ENCODE data around the gene MICAL1.

Gene MICAL1

DNA sequence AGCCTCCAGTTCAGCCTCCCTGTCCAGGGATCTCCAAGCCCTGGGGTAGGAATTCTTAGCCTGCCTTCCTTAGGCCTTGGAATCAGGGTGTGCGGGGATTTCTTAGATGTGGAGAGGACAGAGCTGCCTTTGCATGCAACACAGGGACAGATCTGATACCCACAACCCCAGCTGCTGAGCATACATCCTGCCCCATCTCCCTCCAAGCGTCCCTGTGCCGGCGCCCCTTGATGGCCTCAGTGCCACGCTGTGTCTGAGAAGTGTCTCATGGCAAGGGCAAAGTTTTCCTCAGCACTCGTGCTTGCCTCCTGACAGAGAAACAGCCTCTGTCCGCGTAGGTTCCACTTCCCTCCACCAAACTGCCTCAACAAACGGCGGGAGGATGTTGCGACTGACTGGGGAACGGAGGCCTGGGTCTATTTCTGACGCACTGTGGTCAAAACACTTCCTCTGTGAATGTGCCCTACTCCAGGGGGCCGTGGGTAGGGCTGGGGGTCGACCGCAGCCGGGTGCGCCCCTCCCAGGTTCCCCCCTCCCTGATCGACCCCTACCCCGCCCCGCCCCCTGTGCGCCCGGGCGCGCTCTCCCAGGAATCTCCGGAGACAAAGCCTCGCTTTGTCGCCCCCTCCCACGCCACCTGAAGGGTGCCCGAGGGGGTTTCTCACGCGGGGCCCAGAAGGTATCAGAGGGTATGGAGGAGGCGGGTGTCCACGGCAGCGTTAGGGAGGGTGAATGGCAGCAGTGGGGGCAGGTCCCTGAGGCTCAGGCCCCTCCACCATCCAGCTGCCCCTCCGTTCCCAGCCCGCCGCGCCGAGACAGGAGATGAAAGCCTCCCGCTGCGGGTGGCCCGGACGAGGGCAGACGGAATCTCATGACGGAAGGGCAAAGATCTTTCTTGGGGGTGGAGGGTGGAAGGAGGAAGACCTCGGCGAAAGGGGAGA is 806 bp downstream of the MICAL1 start:
- peak overlapping the region; percentile 90 for H3K4me3 ChIP-seq (ENCODE audit: control insufficient read depth, low read depth, low read length)
- no peak for DNase-seq (ENCODE audit: low read depth)
- TF ChIP-seq, protein P1, sequence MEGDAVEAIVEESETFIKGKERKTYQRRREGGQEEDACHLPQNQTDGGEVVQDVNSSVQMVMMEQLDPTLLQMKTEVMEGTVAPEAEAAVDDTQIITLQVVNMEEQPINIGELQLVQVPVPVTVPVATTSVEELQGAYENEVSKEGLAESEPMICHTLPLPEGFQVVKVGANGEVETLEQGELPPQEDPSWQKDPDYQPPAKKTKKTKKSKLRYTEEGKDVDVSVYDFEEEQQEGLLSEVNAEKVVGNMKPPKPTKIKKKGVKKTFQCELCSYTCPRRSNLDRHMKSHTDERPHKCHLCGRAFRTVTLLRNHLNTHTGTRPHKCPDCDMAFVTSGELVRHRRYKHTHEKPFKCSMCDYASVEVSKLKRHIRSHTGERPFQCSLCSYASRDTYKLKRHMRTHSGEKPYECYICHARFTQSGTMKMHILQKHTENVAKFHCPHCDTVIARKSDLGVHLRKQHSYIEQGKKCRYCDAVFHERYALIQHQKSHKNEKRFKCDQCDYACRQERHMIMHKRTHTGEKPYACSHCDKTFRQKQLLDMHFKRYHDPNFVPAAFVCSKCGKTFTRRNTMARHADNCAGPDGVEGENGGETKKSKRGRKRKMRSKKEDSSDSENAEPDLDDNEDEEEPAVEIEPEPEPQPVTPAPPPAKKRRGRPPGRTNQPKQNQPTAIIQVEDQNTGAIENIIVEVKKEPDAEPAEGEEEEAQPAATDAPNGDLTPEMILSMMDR (conservative IDR thresholded peaks at IDR 0.05; ENCODE audit: control insufficient read depth, insufficient read depth, low read depth, low read length), result no peak

DNA sequence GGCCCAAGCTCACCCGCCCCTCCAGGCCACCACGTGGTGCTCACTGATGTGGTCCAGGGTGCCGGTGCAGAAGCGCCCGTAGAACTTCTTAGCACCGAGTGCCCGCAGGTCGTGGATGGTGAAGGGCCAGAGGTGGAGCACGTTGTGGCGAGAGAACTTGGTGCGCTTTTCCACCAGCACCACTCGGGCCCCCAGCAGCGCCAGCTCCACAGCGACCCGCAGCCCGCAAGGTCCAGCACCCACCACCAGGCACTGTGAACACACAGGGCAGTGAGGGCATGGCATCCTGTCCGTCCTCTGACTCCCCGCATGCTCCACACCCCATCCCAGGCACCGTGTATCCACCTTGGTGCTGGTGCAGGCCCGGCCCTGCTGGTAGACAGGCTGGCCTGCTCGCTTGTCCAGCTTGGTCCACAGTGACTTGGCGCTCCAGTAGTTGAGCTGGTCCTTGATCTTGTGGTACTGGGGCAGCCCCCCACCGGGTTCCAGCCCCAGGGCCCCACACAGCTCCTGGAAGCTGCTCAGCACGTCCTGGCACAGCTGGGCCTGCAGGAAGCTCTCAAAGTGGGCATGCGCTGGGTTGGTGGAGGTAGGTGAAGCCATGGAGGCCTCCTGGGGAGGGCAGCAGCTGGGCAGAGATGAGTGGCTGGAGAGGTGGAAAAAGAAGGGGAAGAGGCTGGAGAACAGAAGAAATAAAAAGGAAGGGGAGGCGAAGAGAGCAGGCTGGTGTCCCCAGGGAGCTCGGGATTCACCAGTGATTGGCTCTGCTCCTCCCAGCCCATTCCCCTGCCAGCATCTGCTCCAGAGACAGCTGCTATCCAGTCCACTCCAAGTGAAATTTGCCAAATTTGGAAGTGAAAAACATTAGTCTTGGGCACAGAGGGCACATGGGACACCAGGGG is 1.7 kb downstream of the MICAL1 start:
- TF ChIP-seq, protein P1 (conservative IDR thresholded peaks at IDR 0.05; ENCODE audit: control insufficient read depth, insufficient read depth, low read depth, low read length), result no peak
- no peak for DNase-seq (ENCODE audit: low read depth)
- H3K4me3 ChIP-seq (ENCODE audit: control insufficient read depth, low read depth, low read length), result peak overlapping the region; percentile 90

DNA sequence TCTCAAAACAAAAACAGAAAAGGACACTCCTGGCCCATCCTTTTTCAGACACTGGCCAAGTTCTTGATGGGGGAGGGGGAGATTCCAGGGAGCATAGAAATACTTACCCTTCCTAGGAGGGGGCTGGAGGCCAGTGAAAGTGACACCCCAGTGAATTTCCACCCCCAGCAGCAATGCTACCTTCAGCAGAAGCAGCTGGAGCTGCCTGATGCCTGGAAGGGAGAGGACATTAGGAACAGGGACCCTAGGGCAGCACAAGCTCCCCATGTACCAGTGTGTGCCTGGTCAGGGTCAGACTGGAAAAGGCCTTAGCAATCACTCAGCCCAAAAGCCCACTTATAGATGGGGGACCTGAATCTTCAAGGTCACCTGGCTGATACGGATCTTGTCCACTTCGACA is 2.4 kb downstream of the MICAL1 start:
- TF ChIP-seq, protein P1 (conservative IDR thresholded peaks at IDR 0.05; ENCODE audit: control insufficient read depth, insufficient read depth, low read depth, low read length), result no peak
- DNase-seq (ENCODE audit: low read depth), result no peak
- H3K4me3 ChIP-seq (ENCODE audit: control insufficient read depth, low read depth, low read length), result no peak overlapping the region

DNA sequence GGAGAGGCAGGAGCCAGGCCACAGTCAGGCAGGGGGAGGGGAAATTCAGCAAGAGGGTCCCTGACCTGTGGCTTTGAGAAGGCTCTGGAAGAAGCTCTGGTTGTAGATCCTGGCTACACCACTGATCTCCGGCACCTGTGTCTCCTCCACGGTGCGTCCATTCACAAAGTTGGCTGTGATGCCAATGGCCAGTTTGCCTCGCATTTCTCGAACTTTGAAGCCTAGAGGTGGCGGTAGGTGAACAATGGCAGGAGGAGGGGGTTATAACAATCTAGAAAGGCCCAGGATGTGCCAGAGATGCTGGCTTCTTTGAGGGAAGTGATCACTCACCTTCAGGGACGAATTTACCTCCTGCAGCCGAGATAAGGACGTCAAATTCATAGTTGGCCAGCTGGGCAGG is 3.4 kb downstream of the MICAL1 start:
- no peak overlapping the region for H3K4me3 ChIP-seq (ENCODE audit: control insufficient read depth, low read depth, low read length)
- DNase-seq (ENCODE audit: low read depth), result no peak
- TF ChIP-seq, protein P1 (conservative IDR thresholded peaks at IDR 0.05; ENCODE audit: control insufficient read depth, insufficient read depth, low read depth, low read length), result no peak

DNA sequence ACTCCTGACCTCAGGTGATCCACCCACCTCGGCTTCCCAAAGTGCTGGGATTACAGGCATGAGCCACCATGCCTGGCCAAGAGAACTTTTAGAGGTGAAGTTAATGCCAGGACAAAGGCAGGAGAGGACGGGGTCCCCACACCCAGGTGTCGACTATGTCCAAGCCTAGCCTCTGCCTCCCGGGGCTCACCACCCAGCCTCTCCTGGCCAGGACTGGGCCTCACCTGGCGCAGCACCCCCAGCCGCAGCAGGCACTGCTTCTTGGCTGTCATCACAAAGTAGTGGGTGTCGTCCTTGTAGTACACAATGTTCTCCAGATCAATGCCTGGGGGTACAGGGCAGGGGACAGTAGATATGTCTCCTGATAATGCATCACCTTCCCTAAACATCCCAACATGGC is 4.2 kb downstream of the MICAL1 start:
- H3K4me3 ChIP-seq (ENCODE audit: control insufficient read depth, low read depth, low read length), result no peak overlapping the region
- no peak for DNase-seq (ENCODE audit: low read depth)
- TF ChIP-seq, protein P1 (conservative IDR thresholded peaks at IDR 0.05; ENCODE audit: control insufficient read depth, insufficient read depth, low read depth, low read length), result no peak

DNA sequence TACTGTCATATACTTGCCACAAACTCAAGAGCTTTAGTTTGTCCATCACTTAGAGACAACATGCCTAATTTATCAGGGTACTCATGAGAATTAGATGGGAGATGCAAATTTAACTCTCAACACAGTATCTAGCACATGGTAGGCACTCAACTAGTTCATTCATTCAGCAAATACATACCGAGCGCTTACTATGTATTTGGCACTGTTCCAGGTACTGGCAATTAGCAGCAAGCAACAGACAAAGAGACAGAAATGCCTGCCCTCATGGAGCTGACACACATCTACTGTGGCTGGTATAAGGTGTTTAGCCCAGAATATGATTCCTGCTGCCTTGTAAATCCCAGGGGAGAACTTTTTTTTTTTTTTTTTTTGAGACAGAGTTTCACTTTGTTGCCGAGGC is 4.8 kb downstream of the MICAL1 start:
- TF ChIP-seq, protein P1 (conservative IDR thresholded peaks at IDR 0.05; ENCODE audit: control insufficient read depth, insufficient read depth, low read depth, low read length), result no peak
- no peak for DNase-seq (ENCODE audit: low read depth)
- no peak overlapping the region for H3K4me3 ChIP-seq (ENCODE audit: control insufficient read depth, low read depth, low read length)

All from fibroblast of mammary gland (primary cell).